ENCODE results near the gene CCDC194. TPM values are rescaled to one million over a fixed set of nuclear protein-coding genes. Genes with fewer than 3 reads are reported as not detected.
A peak's percentile ranks its signal among the peaks of the same experiment; 100 is the strongest.

CCDC194 gene
- total and polyA plus RNA-seq, 2 of the 13 experiments (the other 11 are each of a cell fraction or from before 2014, with no cell fraction given), result 0.13 to 0.21 TPM

GRCh38 chr19:17346109-17346671 is 47.8 kb downstream of the CCDC194 start (continued):
- TF ChIP-seq FOXK1 (CRISPR knock-in tag; IDR thresholded peaks at IDR 0.05; ENCODE audit: borderline replicate concordance, low read depth) (no peak), ZSCAN25 (CRISPR knock-in tag; IDR thresholded peaks at IDR 0.05) (no peak), SNAI1 (CRISPR knock-in tag; IDR thresholded peaks at IDR 0.05; ENCODE audit: borderline replicate concordance) (no peak), TBP (CRISPR knock-in tag; IDR thresholded peaks at IDR 0.05) (no peak), MTERF4 (CRISPR knock-in tag; IDR thresholded peaks at IDR 0.05) (no peak), GABPB1 (CRISPR knock-in tag; IDR thresholded peaks at IDR 0.05) (peak; percentile 43; the same call in 1 of the 2 replicates), ZNF687 (CRISPR knock-in tag; IDR thresholded peaks at IDR 0.05) (peak; percentile 51), ARNT (IDR thresholded peaks at IDR 0.05) (no peak), ATM (IDR thresholded peaks at IDR 0.05; ENCODE audit: borderline replicate concordance) (no peak), GATAD2A (CRISPR knock-in tag; IDR thresholded peaks at IDR 0.05) (no peak), ZBTB3 (CRISPR knock-in tag; IDR thresholded peaks at IDR 0.05; ENCODE audit: borderline replicate concordance, low read depth) (no peak), NCOR1 (IDR thresholded peaks at IDR 0.05; ENCODE audit: borderline replicate concordance, low read length) (no peak), SKI (IDR thresholded peaks at IDR 0.05; ENCODE audit: partially characterized antibody) (no peak), ZNF597 (CRISPR knock-in tag; IDR thresholded peaks at IDR 0.05) (no peak), SMARCE1 (IDR thresholded peaks at IDR 0.05; ENCODE audit: borderline replicate concordance) (no peak), PATZ1 (CRISPR knock-in tag; IDR thresholded peaks at IDR 0.05) (peak; percentile 76), SIX4 (CRISPR knock-in tag; IDR thresholded peaks at IDR 0.05) (no peak), GABPA (IDR thresholded peaks at IDR 0.05; ENCODE audit: low read depth, low read length) (no peak), GABPA (CRISPR knock-in tag; IDR thresholded peaks at IDR 0.05; ENCODE audit: low read depth) (0 out of 2 replicates have a peak, but pooled peaks have one; percentile 21), ZNF30 (CRISPR knock-in tag; IDR thresholded peaks at IDR 0.05) (no peak), ETV5 (CRISPR knock-in tag; IDR thresholded peaks at IDR 0.05; ENCODE audit: borderline replicate concordance) (no peak), GLI4 (CRISPR knock-in tag; IDR thresholded peaks at IDR 0.05; ENCODE audit: borderline replicate concordance) (no peak), CEBPB (IDR thresholded peaks at IDR 0.05; ENCODE audit: borderline replicate concordance, low read depth, low read length) (no peak), ZNF337 (CRISPR knock-in tag; IDR thresholded peaks at IDR 0.05; ENCODE audit: borderline replicate concordance, low read depth) (no peak), XBP1 (CRISPR knock-in tag; IDR thresholded peaks at IDR 0.05) (no peak)
